Stimulated activated CD4-positive, alpha-beta T cell treated with anti-CD3 and anti-CD28 coated beads, Interleukin-4, amount 100 ng/mL, for 24 hours (primary cell): ENCODE results near the gene DENND5A.

Source experiments
- DNase-seq: peaks from one replicate; pipeline ENCODE4 v3.0.0-alpha.2; 2020

Gene DENND5A

GRCh38 chr11:9265211-9266131, at the start of gene DENND5A:
Gene DENND5A, minus strand, starts transcription at chr11:9265350. Its CDS starts 281 bp downstream, at chr11:9265069.
- DNase-seq, result peak; percentile 57

GRCh38 chr11:9314291-9315077, 49.3 kb upstream of the DENND5A start, which contains the start of gene TMEM41B:
Gene TMEM41B, minus strand, starts transcription at chr11:9314593. Its CDS starts 152 bp downstream, at chr11:9314441.
- peak; percentile 99 for DNase-seq

DNA sequence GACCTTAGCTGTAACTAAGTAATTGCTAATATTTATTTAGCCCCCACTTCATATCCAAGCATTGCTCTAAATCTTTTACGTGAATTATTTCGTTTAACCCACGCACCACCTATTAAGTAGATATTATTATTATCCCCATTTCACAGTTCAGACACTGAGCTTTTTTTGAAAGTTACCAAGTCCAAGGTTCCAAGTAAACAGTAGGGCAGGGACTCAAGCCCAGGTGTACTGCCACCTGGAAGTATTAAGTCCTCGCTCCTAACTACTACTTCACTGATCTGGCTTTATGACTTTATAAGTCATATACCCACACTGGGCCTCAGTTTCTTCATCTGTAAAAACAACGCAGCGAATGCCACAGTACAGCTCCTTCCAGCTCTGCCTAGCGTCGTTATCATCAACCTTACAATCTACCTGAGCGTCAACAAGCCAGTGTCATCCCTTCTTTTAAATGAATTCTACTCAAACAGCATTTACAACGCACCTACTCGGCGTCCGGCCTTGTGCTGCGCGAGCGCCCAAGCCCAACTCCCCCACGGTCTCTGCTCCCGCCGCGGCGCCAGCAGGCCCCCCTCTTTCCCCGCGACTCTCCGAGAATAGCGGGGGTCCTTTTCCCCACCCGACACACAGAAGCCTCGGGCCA, 48.6 kb upstream of the DENND5A start:
- peak; percentile 14 for DNase-seq

- no peak for DNase-seq
Measured at GRCh38 chr11:9310485-9311090, 45.4 kb upstream of the DENND5A start.

- DNase-seq, result no peak
Measured at GRCh38 chr11:9304178-9304577, 39.0 kb upstream of the DENND5A start.

- DNase-seq, result no peak
Measured at GRCh38 chr11:9302448-9302847, 37.3 kb upstream of the DENND5A start.

DNA sequence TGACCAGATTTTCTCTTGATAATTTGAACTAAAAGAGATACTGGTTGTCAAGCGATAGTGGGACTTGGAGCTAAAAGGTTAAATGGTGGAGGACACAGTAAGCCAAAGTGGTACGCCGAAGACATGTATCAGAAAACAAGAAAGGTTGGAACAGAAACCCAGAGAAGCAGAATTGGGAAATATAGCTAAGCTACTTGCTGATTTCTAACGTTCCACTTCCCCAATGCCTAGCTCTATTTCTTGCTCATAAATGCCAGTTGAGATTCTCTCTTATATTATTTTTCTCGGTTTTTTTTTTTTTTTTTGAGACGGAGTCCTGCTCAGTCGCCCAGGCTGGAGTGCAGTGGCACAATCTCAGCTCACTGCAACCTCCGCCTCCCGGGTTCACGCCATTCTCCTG, 36.6 kb upstream of the DENND5A start:
- no peak for DNase-seq

DNA sequence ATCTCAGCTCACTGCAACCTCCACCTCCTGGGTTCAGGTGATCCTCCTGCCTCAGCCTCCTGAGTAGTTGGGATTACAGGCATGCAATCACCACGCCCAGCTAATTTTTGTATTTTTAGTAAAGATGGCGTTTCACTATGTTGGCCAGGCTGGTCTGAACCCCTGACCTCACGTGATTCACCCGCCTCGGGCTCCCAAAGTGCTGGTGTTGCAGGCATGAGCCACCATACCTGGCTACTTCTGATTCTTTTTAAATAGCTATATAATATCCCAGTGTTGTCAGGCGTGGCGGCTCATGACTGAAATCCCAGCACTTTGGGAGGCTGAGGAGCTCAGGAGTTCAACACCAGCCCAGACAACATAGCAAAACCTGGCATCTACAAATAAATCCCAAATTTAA, 28.5 kb upstream of the DENND5A start:
- DNase-seq, result no peak

DNA sequence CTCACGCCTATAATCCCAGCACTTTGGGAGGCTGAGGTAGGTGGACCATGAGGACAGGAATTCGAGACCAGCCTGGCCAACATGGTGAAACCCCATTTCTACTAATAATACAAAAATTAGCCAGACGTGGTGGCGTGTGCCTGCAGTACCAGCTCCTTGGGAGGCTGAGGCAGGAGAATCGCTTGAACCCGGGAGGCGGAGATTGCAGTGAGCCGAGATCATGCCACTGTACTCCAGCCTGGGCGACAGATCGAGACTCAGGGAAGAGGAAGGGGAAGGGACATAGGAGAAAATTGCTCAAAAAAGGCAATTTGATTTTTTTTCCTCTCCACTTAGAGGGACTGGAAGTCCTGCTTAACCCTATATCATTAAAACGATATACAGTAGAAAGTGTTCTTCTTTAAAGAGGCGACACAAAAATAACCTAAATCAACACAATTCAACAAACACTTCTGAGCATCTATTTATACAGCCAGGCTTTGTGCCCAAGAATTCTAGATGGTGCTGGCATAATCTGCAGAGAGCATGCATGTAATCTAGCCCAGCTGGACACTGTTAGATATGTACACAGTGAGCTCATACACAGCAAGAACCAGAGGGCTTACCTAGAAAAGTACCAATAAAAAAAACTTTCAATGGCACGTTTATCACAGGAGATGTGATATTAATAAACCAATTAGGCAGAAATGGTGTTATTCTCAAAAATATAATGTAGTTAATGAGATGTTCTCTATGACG, 20.9 kb upstream of the DENND5A start:
- DNase-seq, result no peak

DNA sequence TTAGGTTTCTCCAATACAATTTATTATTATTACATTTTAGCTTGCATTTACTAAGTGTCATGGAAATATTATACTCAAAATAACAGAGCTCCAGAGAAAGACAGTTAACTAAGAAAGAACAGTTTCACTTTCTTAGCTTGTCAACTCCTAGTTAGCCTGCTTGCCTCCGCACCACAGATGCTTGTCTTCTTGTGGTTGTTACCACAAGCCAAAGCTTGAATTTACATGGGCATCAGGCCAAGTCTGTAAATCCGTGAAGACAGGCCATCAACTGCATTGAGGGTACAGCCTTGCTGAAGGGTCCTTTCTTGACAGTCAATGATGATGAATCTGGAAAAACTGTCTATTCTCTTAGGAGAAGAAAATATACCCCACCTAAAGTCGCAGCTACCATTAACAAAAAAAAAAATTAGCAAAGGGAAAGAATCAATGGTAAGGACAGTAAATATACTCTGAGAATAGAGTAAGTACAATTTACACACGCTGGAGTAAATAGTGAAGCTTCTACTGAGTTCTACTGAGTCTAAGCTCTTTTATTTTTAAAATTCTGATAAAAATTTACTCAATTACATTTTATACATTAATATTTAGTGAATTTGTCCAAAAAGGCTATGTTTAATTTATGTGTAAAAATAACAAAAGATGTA, 15.6 kb upstream of the DENND5A start:
- peak; percentile 67 for DNase-seq

DNA sequence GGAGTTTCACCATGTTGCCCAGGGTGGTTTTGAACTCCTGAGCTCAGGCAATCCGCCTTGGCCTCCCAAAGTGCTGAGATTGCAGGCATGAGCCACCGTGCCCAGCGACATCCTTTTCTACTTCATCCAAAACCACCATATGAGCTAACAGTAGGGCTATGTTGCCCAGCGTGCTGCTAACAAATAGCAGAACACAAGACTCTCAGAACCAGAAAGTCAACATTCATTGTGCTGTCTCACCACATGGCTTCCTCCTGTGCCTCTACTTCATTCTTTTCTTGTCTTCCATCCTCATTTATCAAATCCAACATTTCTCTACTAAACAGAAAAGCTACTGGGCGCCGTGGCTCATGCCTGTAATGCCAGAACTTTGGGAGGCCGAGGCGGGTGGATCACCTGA, 12.0 kb upstream of the DENND5A start:
- no peak for DNase-seq

- no peak for DNase-seq
Measured at GRCh38 chr11:9276571-9276970, 11.4 kb upstream of the DENND5A start.

DNA sequence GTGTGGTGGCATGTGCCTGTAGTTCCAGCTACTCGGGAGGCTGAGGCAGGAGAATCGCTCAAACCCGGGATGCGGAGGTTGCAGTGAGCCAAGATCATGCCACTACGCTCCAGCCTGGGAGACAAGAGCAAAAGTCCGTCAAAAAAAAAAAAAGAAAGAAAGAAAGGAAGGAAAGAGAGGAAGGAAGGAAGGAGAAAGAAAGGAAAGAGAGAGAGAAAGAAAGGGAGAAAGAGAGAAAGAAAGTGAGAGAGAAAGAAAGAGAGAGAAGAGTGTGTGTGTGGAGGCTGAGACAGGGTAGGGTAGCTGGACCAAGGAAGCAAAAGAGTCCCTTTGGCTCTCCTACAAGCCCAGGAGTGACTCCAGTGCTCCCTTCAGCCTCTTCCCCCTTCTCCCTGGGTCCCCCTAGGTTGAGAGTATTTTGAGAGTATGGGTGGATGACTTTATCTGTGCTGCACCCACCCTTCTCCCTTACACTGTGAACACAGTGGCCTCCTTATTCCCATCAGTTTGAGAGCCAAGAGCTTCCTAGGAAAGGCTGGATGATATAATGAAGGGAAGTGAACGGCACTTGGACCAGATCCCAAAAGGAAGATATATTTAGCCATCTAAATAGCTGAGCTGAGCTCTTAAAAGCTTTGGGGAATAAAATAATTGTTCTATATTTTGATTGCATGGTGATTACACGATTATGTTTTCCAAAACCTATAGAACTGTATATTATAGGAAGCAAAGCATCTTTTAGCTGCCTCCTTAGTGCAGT, 9.5 kb upstream of the DENND5A start:
- no peak for DNase-seq

DNA sequence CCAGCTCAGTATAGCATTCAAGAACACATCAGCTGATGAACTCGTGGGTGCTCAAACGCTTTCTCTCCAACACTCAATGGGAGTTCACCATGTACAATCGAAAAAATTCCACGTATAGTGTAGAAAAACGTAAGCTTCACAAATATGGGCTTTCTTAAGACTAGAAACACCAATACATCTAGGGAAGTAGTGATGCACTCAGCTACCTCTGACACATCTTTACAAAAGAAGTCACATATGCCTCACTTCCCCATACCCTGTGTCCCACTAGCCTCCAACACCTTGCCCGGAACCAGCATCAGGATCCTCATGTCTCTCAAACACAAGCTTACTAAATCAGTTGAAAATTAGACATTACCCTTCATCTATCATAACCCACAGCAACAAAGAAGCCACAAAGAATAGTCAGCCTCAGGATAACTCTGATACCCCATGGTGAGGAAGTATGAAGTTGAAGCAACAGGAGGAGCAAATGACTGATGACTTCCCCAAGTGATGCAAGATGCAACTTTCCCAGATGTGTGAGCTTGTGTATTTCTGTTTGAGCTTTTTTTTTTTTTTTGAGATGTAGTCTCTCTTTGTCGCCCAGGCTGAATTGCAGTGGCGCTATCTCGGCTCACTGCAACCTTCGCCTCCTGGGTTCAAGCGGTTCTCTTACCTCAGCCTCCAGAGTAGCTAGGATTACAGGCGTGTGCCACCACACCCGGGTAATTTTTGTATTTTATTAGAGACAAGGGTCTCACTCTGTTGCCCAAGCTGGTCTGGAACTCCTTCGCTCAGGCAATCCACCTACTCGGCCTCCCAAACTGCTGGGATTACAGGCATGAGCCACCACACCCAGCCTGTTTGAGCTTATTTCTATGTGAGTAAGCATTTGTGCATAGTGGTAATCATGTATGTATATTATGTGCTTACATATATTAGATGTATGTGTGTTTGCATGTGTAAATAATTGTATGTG, 8.5 kb upstream of the DENND5A start:
- DNase-seq, result no peak

- no peak for DNase-seq
Measured at GRCh38 chr11:9269492-9270013, 4.4 kb upstream of the DENND5A start.

- no peak for DNase-seq
Measured at GRCh38 chr11:9267680-9268079, 2.5 kb upstream of the DENND5A start.

DNA sequence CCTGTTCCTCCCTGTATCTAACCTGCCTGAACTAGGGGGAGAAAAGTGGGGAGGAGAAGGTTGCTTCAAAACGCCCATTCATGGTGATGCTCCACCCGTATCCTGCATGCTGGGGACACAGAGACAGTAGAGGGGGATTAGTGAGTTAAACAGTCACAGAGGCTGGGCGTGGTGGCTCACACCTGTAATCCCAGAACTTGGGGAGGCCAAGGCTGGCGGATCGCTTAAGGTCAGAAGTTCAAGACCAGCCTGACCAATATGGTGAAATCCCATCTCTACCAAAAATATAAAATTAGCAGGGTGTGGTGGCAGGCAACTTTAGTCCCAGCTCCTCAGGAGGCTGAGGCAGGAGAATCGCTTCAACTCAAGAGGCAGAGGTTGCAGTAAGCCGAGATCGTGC, 1.8 kb upstream of the DENND5A start:
- DNase-seq, result no peak

GRCh38 chr11:9266132-9266736, 1.1 kb upstream of the DENND5A start:
- DNase-seq, result no peak
